IMR-90 (cell line): Measurements from ENCODE around the gene PPP1R12B. TPM values are rescaled to one million over a fixed set of nuclear protein-coding genes. Genes with fewer than 3 reads are reported as not detected.

Experiments used
- ATAC-seq: fragments of 200-7000 bp; cut with Tn5 transposase; 2 replicates; pipeline ENCODE4 v1.9.1; 2020; ENCODE audit warnings: low read depth, mild to moderate bottlenecking, moderate library complexity
- BruUV-seq: library from RNA; stranded (reverse); fragments of 400-500 nt; replicated peaks from 2 replicates; lab custom pipeline; 2021; lab: Mats Ljungman, UMichigan
- CTCF ChIA-PET: fragments of 300-600 bp; formaldehyde crosslinking; extraction: SDS; loops from one replicate; lab custom pipeline; 2021; ENCODE audit warnings: antibody characterized with exemption; lab: Yijun Ruan, JAX
- POLR2A ChIA-PET: fragments of 300-600 bp; sonication (Branson Sonifier 250); formaldehyde crosslinking; loops from one replicate; lab custom pipeline; 2022; ENCODE audit warnings: antibody characterized with exemption; ENCODE audit not compliant: unreplicated experiment; lab: Charles Lee
- DNase-seq: peaks from one replicate; pipeline ENCODE4 v3.0.0; 2013
- H2AFZ ChIP-seq: replicated peaks from 2 replicates; pipeline ENCODE3; 2013; ENCODE audit warnings: low read length, mild to moderate bottlenecking; ENCODE audit not compliant: poor library complexity
- H2AK5ac ChIP-seq: 2 replicates; pipeline ENCODE4 v1.6.1; 2013; ENCODE audit warnings: low read depth, low read length, inconsistent platforms
- H2AK9ac ChIP-seq: replicated peaks from 2 replicates; pipeline ENCODE3; 2013; ENCODE audit warnings: mild to moderate bottlenecking, low read depth, low read length, moderate library complexity; ENCODE audit not compliant: poor library complexity
- H2BK120ac ChIP-seq: 2 replicates; pipeline ENCODE4 v1.6.1; 2013; ENCODE audit warnings: low read depth, low read length, inconsistent platforms
- H2BK15ac ChIP-seq: 3 replicates; pipeline ENCODE4 v1.6.1; 2013; ENCODE audit warnings: low read depth, low read length, inconsistent platforms
- H2BK20ac ChIP-seq: 2 replicates; pipeline ENCODE4 v1.6.1; 2013; ENCODE audit warnings: low read depth, mild to moderate bottlenecking, inconsistent platforms, low read length, moderate library complexity
- H2BK5ac ChIP-seq: 2 replicates; pipeline ENCODE4 v1.6.1; 2013; ENCODE audit warnings: mild to moderate bottlenecking, low read depth, low read length, inconsistent platforms; ENCODE audit not compliant: poor library complexity, severe bottlenecking
- H3K14ac ChIP-seq: replicated peaks from 2 replicates; pipeline ENCODE4 v1.6.1; 2013; ENCODE audit warnings: low read depth, low read length, inconsistent platforms
- H3K18ac ChIP-seq: 2 replicates; pipeline ENCODE4 v1.6.1; 2013; ENCODE audit warnings: low read depth, low read length, control low read depth
- H3K23ac ChIP-seq: 2 replicates; pipeline ENCODE4 v1.6.1; 2013; ENCODE audit warnings: low read depth, low read length, inconsistent platforms
- H3K27ac ChIP-seq: 2 replicates; pipeline ENCODE4 v1.5.1; 2013; ENCODE audit warnings: mild to moderate bottlenecking, control low read depth, low read length; ENCODE audit not compliant: insufficient read depth
- H3K27me3 ChIP-seq: 2 replicates; pipeline ENCODE4 v1.6.1; 2013; ENCODE audit warnings: low read length; ENCODE audit not compliant: control insufficient read depth, insufficient read depth
- H3K36me3 ChIP-seq: 2 replicates; pipeline ENCODE4 v1.6.1; 2013; ENCODE audit warnings: low read length, mixed read lengths; ENCODE audit not compliant: control insufficient read depth, insufficient read depth
- H3K4ac ChIP-seq: 2 replicates; pipeline ENCODE4 v1.6.1; 2013; ENCODE audit warnings: low read depth, low read length, inconsistent platforms
- H3K4me1 ChIP-seq: 2 replicates; pipeline ENCODE4 v1.6.1; 2013; ENCODE audit warnings: low read length, mixed read lengths; ENCODE audit not compliant: control insufficient read depth, insufficient read depth
- H3K4me2 ChIP-seq: 2 replicates; pipeline ENCODE4 v1.6.1; 2013; ENCODE audit warnings: low read depth, mild to moderate bottlenecking, control low read depth, low read length, moderate library complexity
- H3K4me3 ChIP-seq: 2 replicates; pipeline ENCODE4 v1.5.1; 2013; ENCODE audit warnings: low read depth, mild to moderate bottlenecking, control low read depth, low read length, moderate library complexity; ENCODE audit not compliant: insufficient read depth
- H3K56ac ChIP-seq: 2 replicates; pipeline ENCODE4 v1.6.1; 2013; ENCODE audit warnings: low read length, inconsistent platforms; ENCODE audit not compliant: insufficient read depth; ENCODE audit errors: extremely low read depth
- H3K79me1 ChIP-seq, 2 experiments: 2 replicates each; pipeline ENCODE4 v1.6.1; 2013; ENCODE audit warnings: low read length in 2 of 2, inconsistent platforms in 1 of 2, low read depth in 1 of 2
- H3K9ac ChIP-seq: 2 replicates; pipeline ENCODE4 v1.6.1; 2013; ENCODE audit warnings: low read depth, low read length, control low read depth
- H3K9me1 ChIP-seq: 2 replicates; pipeline ENCODE4 v1.6.1; 2013; ENCODE audit warnings: low read length, inconsistent platforms; ENCODE audit not compliant: insufficient read depth
- H3K9me3 ChIP-seq: 2 replicates; pipeline ENCODE4 v1.6.1; 2013; ENCODE audit warnings: low read length; ENCODE audit not compliant: control insufficient read depth, insufficient read depth
- H4K20me1 ChIP-seq: 2 replicates; pipeline ENCODE4 v1.6.1; 2013; ENCODE audit warnings: low read length, inconsistent platforms; ENCODE audit not compliant: insufficient read depth
- H4K5ac ChIP-seq: 2 replicates; pipeline ENCODE4 v1.6.1; 2013; ENCODE audit warnings: mild to moderate bottlenecking, low read depth, low read length, control low read depth
- H4K8ac ChIP-seq, 2 experiments: 2 replicates each; pipeline ENCODE4 v1.6.1; 2013; ENCODE audit warnings: low read depth in 2 of 2, low read length in 2 of 2, control low read depth in 1 of 2, inconsistent platforms in 1 of 2
- H4K91ac ChIP-seq: 2 replicates; pipeline ENCODE4 v1.6.1; 2013; ENCODE audit warnings: low read depth, low read length, inconsistent platforms; ENCODE audit not compliant: insufficient read depth
- BHLHE40 ChIP-seq: fragments of 150-350 bp; IDR thresholded peaks from 2 replicates; pipeline ENCODE4 v1.6.1; 2016; ENCODE audit warnings: mild to moderate bottlenecking, low read depth, low read length
- CEBPB ChIP-seq: IDR thresholded peaks from 2 replicates; pipeline ENCODE4 v1.6.1; 2012; ENCODE audit warnings: low read depth, low read length, improper control_type of control experiment
- FOS ChIP-seq: fragments of 150-350 bp; IDR thresholded peaks from 2 replicates; pipeline ENCODE4 v1.6.1; 2016; ENCODE audit warnings: low read depth, low read length
- MAFK ChIP-seq: IDR thresholded peaks from 2 replicates; pipeline ENCODE4 v1.6.1; 2012; ENCODE audit warnings: low read depth, low read length, improper control_type of control experiment
- MXI1 ChIP-seq: IDR thresholded peaks from 2 replicates; pipeline ENCODE4 v1.6.1; 2012; ENCODE audit warnings: low read depth, mild to moderate bottlenecking, low read length, moderate library complexity, borderline replicate concordance
- RAD21 ChIP-seq: IDR thresholded peaks from 2 replicates; pipeline ENCODE4 v1.6.1; 2012; ENCODE audit warnings: low read length, improper control_type of control experiment
- RCOR1 ChIP-seq: IDR thresholded peaks from 2 replicates; pipeline ENCODE4 v1.6.1; 2012; ENCODE audit warnings: mild to moderate bottlenecking, low read length, improper control_type of control experiment; ENCODE audit not compliant: insufficient replicate concordance
- RFX5 ChIP-seq: IDR thresholded peaks from 2 replicates; pipeline ENCODE4 v1.8.0; 2012; ENCODE audit warnings: low read depth, mild to moderate bottlenecking, low read length, moderate library complexity
- SMC3 ChIP-seq: fragments of 150-350 bp; IDR thresholded peaks from 2 replicates; pipeline ENCODE4 v1.6.1; 2016; ENCODE audit warnings: low read depth, mild to moderate bottlenecking, antibody characterized with exemption, low read length, moderate library complexity
- WGBS, 2 experiments: methylation state at CpG; one replicate each; pipeline versions ENCODE4 v1.1.5 to v1.1.7; 2013; ENCODE audit warnings: missing lambda C conversion rate in 2 of 2; ENCODE audit not compliant: insufficient read length in 1 of 2; ENCODE audit errors: extremely low coverage in 2 of 2; 5-methylcytosine and 5-hydroxymethylcytosine counted together
- dilution Hi-C: fragments of 300-500 bp; cut with HindIII; formaldehyde crosslinking; loops from one replicate; pipeline ENCODE4 v1.14.3; 2018; ENCODE audit warnings: low sequenced_read_pairs; ENCODE audit not compliant: unreplicated experiment
- in situ Hi-C: fragments of 300-500 bp; cut with MboI; formaldehyde crosslinking; loops from 3 replicates; pipeline ENCODE4 v1.14.3; 2019; ENCODE audit warnings: low sequenced_read_pairs, inconsistent platforms, mixed read lengths
- intact Hi-C: fragments of 100-400 bp; cut with micrococcal nuclease; formaldehyde crosslinking; loops from 2 replicates; pipeline ENCODE4 v1.10.0; 2022
- polyA plus RNA-seq, 3 experiments: library from polyadenylated mRNA; depleted of rRNA; stranded (reverse); fragments of >200 nt; gene quantifications; 2 replicates each; pipeline ENCODE4 v1.2.3, GENCODE V29; 2012; ENCODE audit warnings: low replicate concordance in 1 of 3
- total RNA-seq: library from RNA; depleted of rRNA; stranded (reverse); fragments of >200 nt; gene quantifications from 2 replicates; pipeline ENCODE4 v1.2.3, GENCODE V29; 2012
- TF ChIP-seq, protein P1 (sequence below): fragments of 150-350 bp; IDR thresholded peaks from 2 replicates; pipeline ENCODE4 v1.6.1; 2016; ENCODE audit warnings: low read depth, mild to moderate bottlenecking, low read length, moderate library complexity, borderline replicate concordance
- TF ChIP-seq, protein P2 (sequence below): fragments of 150-350 bp; IDR thresholded peaks from 2 replicates; pipeline ENCODE4 v1.6.1; 2017; ENCODE audit warnings: mild to moderate bottlenecking, antibody characterized with exemption, low read length, low read depth
- TF ChIP-seq, protein P3 (sequence below): conservative IDR thresholded peaks from 2 replicates; pipeline ENCODE4 v1.5.1; 2012; ENCODE audit warnings: mild to moderate bottlenecking, low read depth, low read length, improper control_type of control experiment

The PPP1R12B gene
- total and polyA plus RNA-seq, 2 of the 4 experiments (the other 2 are of a cell fraction), result 8.5 to 12.0 TPM

- peak overlapping the region; percentile 96 for H3K14ac ChIP-seq
These were observed 251.4 kb downstream of the PPP1R12B start for GRCh38 chr1:202599669-202600431.

More at GRCh38 chr1:202599669-202600431, 251.4 kb downstream of the PPP1R12B start:
- Histone ChIP-seq H2BK20ac (peak overlapping the region; percentile 98), H3K4me3 (no peak overlapping the region), H3K4me2 (no peak overlapping the region), H3K56ac (peak overlapping the region; percentile 73), H3K23ac (peak overlapping the region; percentile 81), H4K5ac (peak overlapping the region; percentile 83), H3K27me3 (no peaks in the 10 kb centered on the region), H3K4ac (peak overlapping the region; percentile 96), H4K8ac (peak overlapping the region; percentile 40 to 90), H4K91ac (peak overlapping the region; percentile 97), H2BK120ac (peak overlapping the region; percentile 98), H2AK5ac (peak overlapping the region; percentile 95), H2BK5ac (peak overlapping the region; percentile 32), H2AK9ac (peak overlapping the region; percentile 86), H2BK15ac (peak overlapping the region; percentile 58; the same call in 2 of the 3 replicates), H3K9me1 (peaks cover 5% of the 10 kb centered on the region), H3K9me3 (no peaks in the 10 kb centered on the region), H3K4me1 (peaks cover 6% of the 10 kb centered on the region; the same call in 1 of the 2 replicates), H3K9ac (peak overlapping the region; percentile 51), H3K27ac (peak overlapping the region; percentile 56; the same call in 1 of the 2 replicates), H3K79me1 (no peaks in the 10 kb centered on the region), H3K36me3 (no peaks in the 10 kb centered on the region), H4K20me1 (no peaks in the 10 kb centered on the region), H2AFZ (peak overlapping the region; percentile 90), H3K18ac (peak overlapping the region; percentile 66; the same call in 1 of the 2 replicates)
- WGBS, 2 experiments, result 12% methylated on average over 6 of the region's 16 CpGs; no CpG with 5 or more reads in 1 of the 2 experiments
- DNase-seq (peak; percentile 84), ATAC-seq (peak; percentile 100)
- TF ChIP-seq, protein P1, sequence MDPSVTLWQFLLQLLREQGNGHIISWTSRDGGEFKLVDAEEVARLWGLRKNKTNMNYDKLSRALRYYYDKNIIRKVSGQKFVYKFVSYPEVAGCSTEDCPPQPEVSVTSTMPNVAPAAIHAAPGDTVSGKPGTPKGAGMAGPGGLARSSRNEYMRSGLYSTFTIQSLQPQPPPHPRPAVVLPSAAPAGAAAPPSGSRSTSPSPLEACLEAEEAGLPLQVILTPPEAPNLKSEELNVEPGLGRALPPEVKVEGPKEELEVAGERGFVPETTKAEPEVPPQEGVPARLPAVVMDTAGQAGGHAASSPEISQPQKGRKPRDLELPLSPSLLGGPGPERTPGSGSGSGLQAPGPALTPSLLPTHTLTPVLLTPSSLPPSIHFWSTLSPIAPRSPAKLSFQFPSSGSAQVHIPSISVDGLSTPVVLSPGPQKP, result no peak
- TF ChIP-seq RFX5 (no peak), MAFK (no peak), SMC3 (peak; percentile 97), RCOR1 (no peak), BHLHE40 (no peak), FOS (no peak), CEBPB (no peak), RAD21 (peak; percentile 96), MXI1 (no peak)
- TF ChIP-seq, protein P2, sequence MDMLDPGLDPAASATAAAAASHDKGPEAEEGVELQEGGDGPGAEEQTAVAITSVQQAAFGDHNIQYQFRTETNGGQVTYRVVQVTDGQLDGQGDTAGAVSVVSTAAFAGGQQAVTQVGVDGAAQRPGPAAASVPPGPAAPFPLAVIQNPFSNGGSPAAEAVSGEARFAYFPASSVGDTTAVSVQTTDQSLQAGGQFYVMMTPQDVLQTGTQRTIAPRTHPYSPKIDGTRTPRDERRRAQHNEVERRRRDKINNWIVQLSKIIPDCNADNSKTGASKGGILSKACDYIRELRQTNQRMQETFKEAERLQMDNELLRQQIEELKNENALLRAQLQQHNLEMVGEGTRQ, result no peak
- TF ChIP-seq, protein P3, sequence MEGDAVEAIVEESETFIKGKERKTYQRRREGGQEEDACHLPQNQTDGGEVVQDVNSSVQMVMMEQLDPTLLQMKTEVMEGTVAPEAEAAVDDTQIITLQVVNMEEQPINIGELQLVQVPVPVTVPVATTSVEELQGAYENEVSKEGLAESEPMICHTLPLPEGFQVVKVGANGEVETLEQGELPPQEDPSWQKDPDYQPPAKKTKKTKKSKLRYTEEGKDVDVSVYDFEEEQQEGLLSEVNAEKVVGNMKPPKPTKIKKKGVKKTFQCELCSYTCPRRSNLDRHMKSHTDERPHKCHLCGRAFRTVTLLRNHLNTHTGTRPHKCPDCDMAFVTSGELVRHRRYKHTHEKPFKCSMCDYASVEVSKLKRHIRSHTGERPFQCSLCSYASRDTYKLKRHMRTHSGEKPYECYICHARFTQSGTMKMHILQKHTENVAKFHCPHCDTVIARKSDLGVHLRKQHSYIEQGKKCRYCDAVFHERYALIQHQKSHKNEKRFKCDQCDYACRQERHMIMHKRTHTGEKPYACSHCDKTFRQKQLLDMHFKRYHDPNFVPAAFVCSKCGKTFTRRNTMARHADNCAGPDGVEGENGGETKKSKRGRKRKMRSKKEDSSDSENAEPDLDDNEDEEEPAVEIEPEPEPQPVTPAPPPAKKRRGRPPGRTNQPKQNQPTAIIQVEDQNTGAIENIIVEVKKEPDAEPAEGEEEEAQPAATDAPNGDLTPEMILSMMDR, result peak; percentile 95
- in situ Hi-C loops, result loop anchor here (5.0 kb wide), 1 partner anchor 108 kb away; no protein-coding TSS in a partner anchor
- intact Hi-C loops, result loop anchor here (1.0 to 5.0 kb wide), 4 partner anchors 95 to 257 kb away; no protein-coding TSS in a partner anchor
- POLR2A ChIA-PET, result no interaction called here
- dilution Hi-C loops, result no loop called here
- BruUV-seq, result no TSS peak
- CTCF ChIA-PET, result interaction anchor here (0.5 to 2.1 kb wide), 13 partner anchors 14 to 741 kb away, joined by 3 to 15 read pairs (median 4); no protein-coding TSS in a partner anchor
